Activated naive CD8-positive, alpha-beta T cell treated with anti-CD3 and anti-CD28 coated beads, Interleukin-2, amount 50 U/mL, for 16 hours (primary cell): ENCODE measurements around the gene ELAVL3.
"Not testable (repeated sequence)": the region's sequence is repeated elsewhere in the genome, so short reads cannot be mapped to it uniquely, and the experiment has no call there.

Experiments used
- DNase-seq: peaks from one replicate; pipeline ENCODE4 v3.0.0-alpha.2; 2020; ENCODE audit warnings: low read depth, low spot score

ELAVL3 gene

GRCh38 chr19:11458912-11459311 is 21.9 kb downstream of the ELAVL3 start:
- DNase-seq: not testable (repeated sequence)

GRCh38 chr19:11458236-11458900 is 22.5 kb downstream of the ELAVL3 start:
- DNase-seq: no peak

- no peak for DNase-seq
These were observed 23.0 kb downstream of the ELAVL3 start for GRCh38 chr19:11457831-11458230.

- no peak for DNase-seq
These were observed 23.7 kb downstream of the ELAVL3 start for GRCh38 chr19:11457115-11457514.

- DNase-seq: no peak
These were observed 24.2 kb downstream of the ELAVL3 start for GRCh38 chr19:11456659-11457058.

- not testable (repeated sequence) for DNase-seq
These were observed 25.7 kb downstream of the ELAVL3 start for GRCh38 chr19:11455233-11455554.

- no peak for DNase-seq
These were observed 27.1 kb downstream of the ELAVL3 start for GRCh38 chr19:11453468-11454341.

- DNase-seq: no peak
These were observed 28.1 kb downstream of the ELAVL3 start for GRCh38 chr19:11452620-11453310.

- no peak for DNase-seq
These were observed 28.8 kb downstream of the ELAVL3 start for GRCh38 chr19:11451871-11452619.

GRCh38 chr19:11451327-11451870 is 29.4 kb downstream of the ELAVL3 start:
- DNase-seq: no peak

GRCh38 chr19:11450570-11451326 is 30.1 kb downstream of the ELAVL3 start:
- DNase-seq: no peak

GRCh38 chr19:11448923-11449554 is 31.8 kb downstream of the ELAVL3 start:
- no peak for DNase-seq

- no peak for DNase-seq
These were observed 32.4 kb downstream of the ELAVL3 start for GRCh38 chr19:11448410-11448809.

- no peak for DNase-seq
These were observed 33.2 kb downstream of the ELAVL3 start for GRCh38 chr19:11447347-11448262.

GRCh38 chr19:11446652-11447301 is 34.1 kb downstream of the ELAVL3 start:
- DNase-seq: no peak

- DNase-seq: no peak
These were observed 34.6 kb downstream of the ELAVL3 start for GRCh38 chr19:11446271-11446651.

GRCh38 chr19:11445141-11445540 is 35.7 kb downstream of the ELAVL3 start:
- DNase-seq: no peak

GRCh38 chr19:11444059-11444458 is 36.8 kb downstream of the ELAVL3 start:
- DNase-seq: no peak

- no peak for DNase-seq
These were observed 42.9 kb downstream of the ELAVL3 start for GRCh38 chr19:11437955-11438354.
